Measurements from ENCODE around the gene CDC42BPA. TPM values are rescaled to one million over a fixed set of nuclear protein-coding genes. Genes with fewer than 3 reads are reported as not detected.
A peak's percentile ranks its signal among the peaks of the same experiment; 100 is the strongest.

Gene CDC42BPA
- total and polyA plus RNA-seq, 7 experiments from 2014 or later, result 0.05 to 2.0 (median 1.2) TPM; not detected in 1

DNA sequence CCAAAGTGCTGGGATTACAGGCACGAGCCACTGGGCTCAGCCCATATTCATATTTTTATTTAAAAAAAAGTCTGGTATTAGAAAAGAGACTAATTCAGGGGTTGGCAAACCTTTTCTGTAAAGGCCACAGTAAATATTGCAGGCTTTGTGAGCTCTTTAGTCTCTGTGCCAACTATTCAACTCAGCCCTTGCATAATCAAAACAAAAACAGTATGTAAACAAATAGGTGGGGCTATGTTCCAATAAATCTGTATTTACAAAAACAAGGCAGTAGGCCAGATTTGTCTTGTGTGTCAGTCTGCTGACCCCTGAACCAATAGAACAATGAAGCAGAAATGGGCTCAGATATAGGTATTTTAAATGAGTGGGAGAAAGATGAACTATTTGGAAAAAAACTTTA, 49.3 kb downstream of the CDC42BPA start:
- intact Hi-C loops (cut with micrococcal nuclease), result no loop called here
- H3K9me3 ChIP-seq (ENCODE audit: control insufficient read depth in 2 of 3, low read length in 3 of 3), result no peaks in the 10 kb centered on the region
- CTCF ChIA-PET, result no interaction called here
- H3K4me3 ChIP-seq (ENCODE audit: low read length), result no peak overlapping the region
- no peaks in the 10 kb centered on the region for H3K36me3 ChIP-seq (ENCODE audit: control insufficient read depth in 2 of 3, insufficient read depth in 3 of 3, low read length in 3 of 3)
- DNase-seq (no peak), ATAC-seq (no peak)
- Mint-ChIP-seq H3K4me1 (no peaks in the 10 kb centered on the region), H3K27me3 (peaks cover 7 to 40% (median 19%) of the 10 kb centered on the region in 5 donors), H3K36me3 (peaks cover 0 to 4% (median 0%) of the 10 kb centered on the region in 5 donors), H3K9me3 (peaks cover 0 to 4% (median under 1%) of the 10 kb centered on the region in 11 donors), H3K27ac (no peak overlapping the region), H3K4me3 (no peak overlapping the region)
- peaks cover 0 to 5% of the 10 kb centered on the region in 2 donors for H3K27me3 ChIP-seq (ENCODE audit: control insufficient read depth in 2 of 2, insufficient read depth in 2 of 2, low read length in 2 of 2)
- no peak overlapping the region for H3K27ac ChIP-seq (ENCODE audit: low read depth, low read length)
- no peaks in the 10 kb centered on the region for H3K4me1 ChIP-seq (ENCODE audit: control insufficient read depth in 2 of 2, insufficient read depth in 2 of 2, low read length in 2 of 2)
- POLR2A ChIA-PET, result no interaction called here

DNA sequence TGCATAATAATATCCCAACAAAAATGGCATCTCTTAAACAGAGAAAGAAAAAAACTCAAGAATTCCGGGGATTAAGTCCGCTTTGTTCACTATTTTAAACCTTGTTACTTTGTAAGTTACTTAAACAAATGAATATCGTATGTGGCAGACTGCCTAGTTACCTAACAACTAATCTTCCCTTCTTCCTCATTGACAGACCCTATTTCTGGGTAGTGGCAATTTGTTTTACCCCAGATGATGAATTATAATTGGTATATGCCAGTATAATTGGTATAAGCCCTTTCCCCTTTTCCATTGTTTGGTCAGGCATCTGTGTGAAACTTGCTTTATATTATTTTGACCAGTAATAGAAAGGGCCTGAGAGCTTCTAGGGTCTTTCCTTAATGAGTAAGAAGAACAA, 52.4 kb downstream of the CDC42BPA start:
- Mint-ChIP-seq H3K36me3 (no peaks in the 10 kb centered on the region), H3K27me3 (peaks cover 7 to 32% (median 19%) of the 10 kb centered on the region in 5 donors), H3K4me1 (no peaks in the 10 kb centered on the region), H3K27ac (no peak overlapping the region), H3K4me3 (no peak overlapping the region), H3K9me3 (peaks cover 0 to 1% (median 0%) of the 10 kb centered on the region in 11 donors)
- POLR2A ChIA-PET, result no interaction called here
- Histone ChIP-seq H3K4me3 (ENCODE audit: low read length) (no peak overlapping the region), H3K27ac (ENCODE audit: low read depth, low read length) (no peak overlapping the region), H3K4me1 (ENCODE audit: control insufficient read depth in 2 of 2, insufficient read depth in 2 of 2, low read length in 2 of 2) (no peaks in the 10 kb centered on the region), H3K27me3 (ENCODE audit: control insufficient read depth in 2 of 2, insufficient read depth in 2 of 2, low read length in 2 of 2) (no peaks in the 10 kb centered on the region), H3K9me3 (ENCODE audit: control insufficient read depth in 2 of 3, low read length in 3 of 3) (no peaks in the 10 kb centered on the region), H3K36me3 (ENCODE audit: control insufficient read depth in 2 of 3, insufficient read depth in 3 of 3, low read length in 3 of 3) (no peaks in the 10 kb centered on the region)
- DNase-seq (no peak), ATAC-seq (no peak)
- intact Hi-C loops (cut with micrococcal nuclease), result no loop called here
- CTCF ChIA-PET, result no interaction called here

DNA sequence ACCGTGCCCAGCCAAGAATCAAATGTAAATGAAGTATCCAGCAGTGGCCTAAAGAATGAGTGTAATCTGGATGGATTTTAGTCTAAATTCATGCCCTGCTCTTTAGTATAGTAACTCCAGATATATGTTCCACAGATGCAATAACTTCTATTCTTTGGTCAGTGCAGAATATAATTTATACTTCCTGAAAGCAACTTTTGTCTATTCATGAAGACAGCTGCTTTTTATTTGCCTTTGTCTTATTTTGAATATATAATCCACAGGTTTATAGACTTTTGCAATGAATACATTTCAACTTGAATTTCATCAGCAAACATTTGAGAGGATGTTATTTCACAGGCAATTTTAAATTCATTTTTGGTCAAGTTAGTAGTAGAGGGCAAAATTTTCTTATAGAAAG, 54.4 kb downstream of the CDC42BPA start:
- H3K9me3 ChIP-seq (ENCODE audit: control insufficient read depth in 2 of 3, low read length in 3 of 3), result no peaks in the 10 kb centered on the region
- Mint-ChIP-seq H3K36me3 (no peaks in the 10 kb centered on the region), H3K4me1 (no peaks in the 10 kb centered on the region), H3K4me3 (no peak overlapping the region), H3K9me3 (peaks cover 0 to 1% (median 0%) of the 10 kb centered on the region in 11 donors), H3K27me3 (peaks cover 6 to 24% (median 15%) of the 10 kb centered on the region in 5 donors), H3K27ac (no peak overlapping the region)
- no peak overlapping the region for H3K4me3 ChIP-seq (ENCODE audit: low read length)
- H3K36me3 ChIP-seq (ENCODE audit: control insufficient read depth in 2 of 3, insufficient read depth in 3 of 3, low read length in 3 of 3), result no peaks in the 10 kb centered on the region
- intact Hi-C loops (cut with micrococcal nuclease), result no loop called here
- H3K4me1 ChIP-seq (ENCODE audit: control insufficient read depth in 2 of 2, insufficient read depth in 2 of 2, low read length in 2 of 2), result no peaks in the 10 kb centered on the region
- no peak for ATAC-seq
- H3K27me3 ChIP-seq (ENCODE audit: control insufficient read depth in 2 of 2, insufficient read depth in 2 of 2, low read length in 2 of 2), result no peaks in the 10 kb centered on the region
- DNase-seq, result no peak
- ChIA-PET CTCF (no interaction called here), POLR2A (no interaction called here)
- H3K27ac ChIP-seq (ENCODE audit: low read depth, low read length), result no peak overlapping the region

DNA sequence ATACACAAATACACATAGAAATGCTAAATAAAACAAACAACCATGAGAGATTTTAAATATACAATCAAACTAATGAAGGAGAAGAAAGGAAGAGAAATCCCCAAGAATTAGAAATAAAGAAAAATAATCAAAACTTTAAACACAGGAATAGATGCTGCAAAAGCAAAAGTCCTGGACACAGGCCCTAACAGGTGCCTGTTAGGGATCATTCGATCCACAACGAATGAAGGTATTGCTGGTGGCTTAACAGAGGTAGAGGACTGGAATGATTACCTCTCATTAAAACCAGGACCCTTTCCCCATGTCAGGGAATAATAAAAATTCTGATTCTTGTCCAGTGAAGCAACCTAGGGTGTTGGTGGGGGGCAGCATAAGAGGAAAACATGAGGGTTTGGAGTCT, 56.8 kb downstream of the CDC42BPA start:
- no peak for ATAC-seq
- Histone ChIP-seq H3K36me3 (ENCODE audit: control insufficient read depth in 2 of 3, insufficient read depth in 3 of 3, low read length in 3 of 3) (no peaks in the 10 kb centered on the region), H3K27me3 (ENCODE audit: control insufficient read depth in 2 of 2, insufficient read depth in 2 of 2, low read length in 2 of 2) (no peaks in the 10 kb centered on the region), H3K27ac (ENCODE audit: low read depth, low read length) (no peak overlapping the region), H3K4me1 (ENCODE audit: control insufficient read depth in 2 of 2, insufficient read depth in 2 of 2, low read length in 2 of 2) (no peaks in the 10 kb centered on the region), H3K4me3 (ENCODE audit: low read length) (no peak overlapping the region), H3K9me3 (ENCODE audit: control insufficient read depth in 2 of 3, low read length in 3 of 3) (no peaks in the 10 kb centered on the region)
- Mint-ChIP-seq H3K36me3 (no peaks in the 10 kb centered on the region), H3K27ac (no peak overlapping the region), H3K4me3 (no peak overlapping the region), H3K4me1 (no peaks in the 10 kb centered on the region), H3K27me3 (peaks cover under 1 to 16% (median 5%) of the 10 kb centered on the region in 5 donors), H3K9me3 (no peaks in the 10 kb centered on the region)
- POLR2A ChIA-PET, result no interaction called here
- no peak for DNase-seq
- intact Hi-C loops (cut with micrococcal nuclease), result no loop called here
- CTCF ChIA-PET, result interaction anchor here (0.6 kb wide), 1 partner anchor 716 kb away, joined by 3 read pairs; no protein-coding TSS in a partner anchor

DNA sequence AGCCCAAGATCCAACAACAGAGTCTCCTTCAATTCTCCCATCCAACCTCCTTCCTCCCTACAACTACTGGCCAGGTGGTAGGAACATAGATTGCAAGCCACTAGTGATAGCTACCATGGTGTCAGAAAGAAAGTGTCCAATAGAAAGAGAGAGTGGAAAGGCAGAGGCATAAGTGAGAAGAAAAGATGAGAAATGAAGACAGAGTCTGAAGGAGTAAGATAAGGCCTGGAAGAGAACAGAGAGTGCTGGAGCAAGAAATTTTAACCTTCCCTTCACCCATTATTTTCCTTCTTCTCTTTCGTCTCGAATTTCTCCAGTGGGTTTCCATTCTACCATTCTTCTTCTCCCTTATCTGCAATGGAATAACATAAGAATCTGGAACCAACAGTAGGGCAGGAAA, 57.9 kb downstream of the CDC42BPA start:
- no peak for ATAC-seq
- ChIA-PET CTCF (no interaction called here), POLR2A (no interaction called here)
- H3K27me3 ChIP-seq (ENCODE audit: control insufficient read depth in 2 of 2, insufficient read depth in 2 of 2, low read length in 2 of 2), result no peaks in the 10 kb centered on the region
- H3K27me3 Mint-ChIP-seq, result peaks cover 0 to 11% (median 0%) of the 10 kb centered on the region in 5 donors
- peak overlapping the region in 1 of 9 donors; percentile 5 for H3K27ac Mint-ChIP-seq
- no peak overlapping the region for H3K4me3 ChIP-seq (ENCODE audit: low read length)
- H3K4me3 Mint-ChIP-seq, result no peak overlapping the region
- no peaks in the 10 kb centered on the region for H3K36me3 ChIP-seq (ENCODE audit: control insufficient read depth in 2 of 3, insufficient read depth in 3 of 3, low read length in 3 of 3)
- H3K36me3 Mint-ChIP-seq, result no peaks in the 10 kb centered on the region
- intact Hi-C loops (cut with micrococcal nuclease), result no loop called here
- H3K27ac ChIP-seq (ENCODE audit: low read depth, low read length), result no peak overlapping the region
- H3K4me1 Mint-ChIP-seq, result no peaks in the 10 kb centered on the region
- H3K9me3 Mint-ChIP-seq, result no peaks in the 10 kb centered on the region
- H3K9me3 ChIP-seq (ENCODE audit: control insufficient read depth in 2 of 3, low read length in 3 of 3), result no peaks in the 10 kb centered on the region
- DNase-seq, result no peak
- no peaks in the 10 kb centered on the region for H3K4me1 ChIP-seq (ENCODE audit: control insufficient read depth in 2 of 2, insufficient read depth in 2 of 2, low read length in 2 of 2)

DNA sequence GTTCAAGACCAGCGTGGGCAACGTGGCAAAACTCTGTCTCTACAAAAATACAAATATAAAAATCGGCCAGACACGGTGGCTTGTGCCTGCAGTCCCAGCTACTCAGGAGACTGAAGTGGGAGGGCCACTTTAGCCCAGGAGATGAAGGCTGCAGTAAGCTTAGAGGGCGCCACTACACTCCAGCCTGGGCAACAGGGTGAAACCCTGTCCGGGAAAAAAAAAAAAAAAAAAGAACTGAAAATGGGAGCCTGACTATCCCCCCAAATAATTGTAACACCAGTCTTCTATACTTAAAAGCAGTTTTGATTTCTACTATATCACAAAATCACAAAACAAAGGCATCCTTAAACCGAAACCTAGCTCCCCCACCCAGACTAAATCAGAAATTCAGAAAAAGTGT, 60.3 kb downstream of the CDC42BPA start:
- intact Hi-C loops (cut with micrococcal nuclease), result no loop called here
- ChIA-PET CTCF (interaction anchor here (0.7 kb wide), 1 partner anchor 104 kb away, joined by 3 read pairs; no protein-coding TSS in a partner anchor), POLR2A (no interaction called here)
- Mint-ChIP-seq H3K27ac (no peak overlapping the region), H3K9me3 (no peaks in the 10 kb centered on the region), H3K27me3 (peaks cover 0 to 9% (median 2%) of the 10 kb centered on the region in 5 donors), H3K4me1 (no peaks in the 10 kb centered on the region), H3K4me3 (no peak overlapping the region), H3K36me3 (no peaks in the 10 kb centered on the region)
- no peaks in the 10 kb centered on the region for H3K27me3 ChIP-seq (ENCODE audit: control insufficient read depth in 2 of 2, insufficient read depth in 2 of 2, low read length in 2 of 2)
- no peak for ATAC-seq
- no peaks in the 10 kb centered on the region for H3K9me3 ChIP-seq (ENCODE audit: control insufficient read depth in 2 of 3, low read length in 3 of 3)
- no peaks in the 10 kb centered on the region for H3K36me3 ChIP-seq (ENCODE audit: control insufficient read depth in 2 of 3, insufficient read depth in 3 of 3, low read length in 3 of 3)
- no peak overlapping the region for H3K27ac ChIP-seq (ENCODE audit: low read depth, low read length)
- DNase-seq, result no peak
- H3K4me1 ChIP-seq (ENCODE audit: control insufficient read depth in 2 of 2, insufficient read depth in 2 of 2, low read length in 2 of 2), result no peaks in the 10 kb centered on the region
- no peak overlapping the region for H3K4me3 ChIP-seq (ENCODE audit: low read length)

DNA sequence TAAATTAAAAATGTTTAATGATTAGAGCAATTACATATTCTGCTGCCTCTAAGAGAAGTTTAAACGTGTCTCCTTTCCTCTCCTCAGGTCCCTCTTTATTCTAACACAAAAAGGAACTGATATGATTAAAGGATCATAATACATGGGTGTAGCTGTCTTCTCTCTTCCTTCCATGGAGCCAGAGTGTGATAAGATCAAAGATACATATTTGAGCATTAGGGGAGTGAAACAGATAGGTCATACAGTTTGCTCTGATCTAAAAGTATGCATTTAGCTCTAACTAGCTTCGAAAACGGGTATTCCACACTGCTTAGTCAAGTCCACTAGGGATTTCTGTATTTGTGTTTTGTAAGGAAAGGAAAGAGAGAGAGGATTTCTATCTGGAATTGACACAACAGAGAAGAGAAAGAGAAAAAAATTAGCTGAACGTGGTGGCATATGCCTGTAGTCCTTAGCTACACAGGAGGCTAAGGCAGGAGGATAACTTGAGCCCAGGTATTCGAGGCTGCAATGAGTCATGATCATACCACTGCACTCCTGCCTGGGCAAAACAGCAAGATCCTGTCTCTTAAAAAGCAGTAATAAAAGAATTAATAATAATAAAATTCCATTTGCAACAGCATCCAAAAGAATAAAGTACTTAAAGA, 63.1 kb downstream of the CDC42BPA start:
- H3K27ac Mint-ChIP-seq, result no peak overlapping the region
- H3K36me3 Mint-ChIP-seq, result no peaks in the 10 kb centered on the region
- H3K9me3 ChIP-seq (ENCODE audit: control insufficient read depth in 2 of 3, low read length in 3 of 3), result no peaks in the 10 kb centered on the region
- no peaks in the 10 kb centered on the region for H3K9me3 Mint-ChIP-seq
- peaks cover 0 to 11% (median 5%) of the 10 kb centered on the region in 5 donors for H3K27me3 Mint-ChIP-seq
- no peaks in the 10 kb centered on the region for H3K4me1 Mint-ChIP-seq
- ATAC-seq (no peak), DNase-seq (no peak)
- CTCF ChIA-PET, result no interaction called here
- no peaks in the 10 kb centered on the region for H3K36me3 ChIP-seq (ENCODE audit: control insufficient read depth in 2 of 3, insufficient read depth in 3 of 3, low read length in 3 of 3)
- H3K4me1 ChIP-seq (ENCODE audit: control insufficient read depth in 2 of 2, insufficient read depth in 2 of 2, low read length in 2 of 2), result no peaks in the 10 kb centered on the region
- POLR2A ChIA-PET, result no interaction called here
- H3K4me3 ChIP-seq (ENCODE audit: low read length), result no peak overlapping the region
- intact Hi-C loops (cut with micrococcal nuclease), result no loop called here
- no peak overlapping the region for H3K27ac ChIP-seq (ENCODE audit: low read depth, low read length)
- no peaks in the 10 kb centered on the region for H3K27me3 ChIP-seq (ENCODE audit: control insufficient read depth in 2 of 2, insufficient read depth in 2 of 2, low read length in 2 of 2)
- H3K4me3 Mint-ChIP-seq, result no peak overlapping the region

All from naive thymus-derived CD4-positive, alpha-beta T cell (primary cell).